ENCODE measurements around the gene C1orf50. TPM values are rescaled to one million over a fixed set of nuclear protein-coding genes. Genes with fewer than 3 reads are reported as not detected.
"Not testable (repeated sequence)": the region's sequence is repeated elsewhere in the genome, so short reads cannot be mapped to it uniquely, and the experiment has no call there.

C1orf50 gene
- total and polyA plus RNA-seq, 10 donors: 1.5 to 9.8 (median 4.5) TPM

GRCh38 chr1:42723511-42723910 is 43.5 kb upstream of the C1orf50 start:
- H3K36me3 ChIP-seq: peaks cover 0 to 7% (median 0%) of the 10 kb centered on the region in 6 donors
- DNase-seq: no peak
- no peak overlapping the region for H3K4me3 ChIP-seq
- no peaks in the 10 kb centered on the region for H3K9me3 ChIP-seq
- 76 to 87% (median 83%) methylated on average over 6 of the region's 6 CpGs for WGBS, 5 donors
- H3K27ac ChIP-seq: no peak overlapping the region
- no peak for TF ChIP-seq POLR2A (IDR thresholded peaks at IDR 0.05)
- no peak for TF ChIP-seq POLR2AphosphoS5 (IDR thresholded peaks at IDR 0.05)
- no peak for TF ChIP-seq CTCF (IDR thresholded peaks at IDR 0.05 in 8 of 11, conservative IDR thresholded peaks at IDR 0.05 in 3 of 11)
- intact Hi-C loops (cut with DNase I; ENCODE audit: low total_unique reads): no loop called here
- no peaks in the 10 kb centered on the region for H3K27me3 ChIP-seq (replicated peaks in 1 of 7)
- H3K4me1 ChIP-seq: no peaks in the 10 kb centered on the region

- H3K4me3 ChIP-seq; H3K27me3 ChIP-seq (replicated peaks in 1 of 7); H3K36me3 ChIP-seq; H3K27ac ChIP-seq; DNase-seq; H3K4me1 ChIP-seq; H3K9me3 ChIP-seq; intact Hi-C loops (cut with DNase I; ENCODE audit: low total_unique reads): not testable (repeated sequence)
- 92 to 99% (median 98%) methylated on average over 4 of the region's 4 CpGs for WGBS, 5 donors
These were observed 41.2 kb upstream of the C1orf50 start for GRCh38 chr1:42725820-42726219.

GRCh38 chr1:42730002-42730401 is 37.0 kb upstream of the C1orf50 start:
- H3K27ac ChIP-seq: no peak overlapping the region
- WGBS, 5 donors: 88 to 91% (median 90%) methylated on average over 3 of the region's 3 CpGs
- H3K27me3 ChIP-seq (replicated peaks in 1 of 7): no peaks in the 10 kb centered on the region
- no peaks in the 10 kb centered on the region for H3K36me3 ChIP-seq
- DNase-seq: no peak
- intact Hi-C loops (cut with DNase I; ENCODE audit: low total_unique reads): no loop called here
- no peaks in the 10 kb centered on the region for H3K4me1 ChIP-seq
- H3K4me3 ChIP-seq: no peak overlapping the region
- H3K9me3 ChIP-seq: no peaks in the 10 kb centered on the region
- TF ChIP-seq POLR2A (IDR thresholded peaks at IDR 0.05): no peak
- TF ChIP-seq CTCF (IDR thresholded peaks at IDR 0.05 in 8 of 11, conservative IDR thresholded peaks at IDR 0.05 in 3 of 11): no peak
- no peak for TF ChIP-seq POLR2AphosphoS5 (IDR thresholded peaks at IDR 0.05)

- H3K36me3 ChIP-seq: no peaks in the 10 kb centered on the region
- H3K9me3 ChIP-seq: no peaks in the 10 kb centered on the region
- TF ChIP-seq CTCF (IDR thresholded peaks at IDR 0.05 in 8 of 11, conservative IDR thresholded peaks at IDR 0.05 in 3 of 11): no peak
- no peak for TF ChIP-seq POLR2AphosphoS5 (IDR thresholded peaks at IDR 0.05)
- no peak for TF ChIP-seq POLR2A (IDR thresholded peaks at IDR 0.05)
- WGBS, 5 donors: 46 to 75% (median 68%) methylated on average over 4 of the region's 4 CpGs
- DNase-seq: no peak
- intact Hi-C loops (cut with DNase I; ENCODE audit: low total_unique reads): no loop called here
- peaks cover 0 to 1% (median 0%) of the 10 kb centered on the region in 6 donors for H3K4me1 ChIP-seq
- H3K27me3 ChIP-seq (replicated peaks in 1 of 7): no peaks in the 10 kb centered on the region
- no peak overlapping the region for H3K4me3 ChIP-seq
- H3K27ac ChIP-seq: no peak overlapping the region
These were observed 36.1 kb upstream of the C1orf50 start for GRCh38 chr1:42730988-42731387.

DNA sequence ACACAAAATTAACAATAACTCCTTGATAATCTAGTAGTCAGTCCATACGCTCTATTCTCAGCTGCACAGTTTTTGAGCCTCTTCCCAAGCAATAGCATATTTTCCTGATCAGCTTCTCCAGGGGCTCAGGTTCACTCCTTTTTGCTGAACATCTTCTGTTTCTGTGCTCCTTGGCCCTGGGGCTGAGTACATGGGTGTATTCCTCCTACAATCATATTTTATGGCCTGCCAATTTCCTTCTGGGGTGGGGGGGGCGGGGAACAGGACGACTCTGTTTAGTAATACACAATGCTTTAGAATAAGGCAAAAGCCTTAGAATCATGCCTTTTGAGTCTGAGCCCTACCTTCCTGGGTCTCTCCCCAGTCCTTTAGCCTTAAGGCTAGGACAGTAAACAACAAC is 35.5 kb upstream of the C1orf50 start:
- DNase-seq: no peak
- 81 to 94% (median 88%) methylated on average over 3 of the region's 3 CpGs for WGBS, 5 donors

More for the DNA sequence above, 35.5 kb upstream of the C1orf50 start:
- Histone ChIP-seq H3K36me3 (no peaks in the 10 kb centered on the region), H3K9me3 (no peaks in the 10 kb centered on the region), H3K4me1 (peaks cover 0 to 6% (median 2%) of the 10 kb centered on the region in 6 donors), H3K4me3 (no peak overlapping the region), H3K27ac (no peak overlapping the region), H3K27me3 (replicated peaks in 1 of 7) (no peaks in the 10 kb centered on the region)
- intact Hi-C loops (cut with DNase I; ENCODE audit: low total_unique reads): no loop called here
- no peak for TF ChIP-seq POLR2AphosphoS5 (IDR thresholded peaks at IDR 0.05)
- no peak for TF ChIP-seq CTCF (IDR thresholded peaks at IDR 0.05 in 8 of 11, conservative IDR thresholded peaks at IDR 0.05 in 3 of 11)
- no peak for TF ChIP-seq POLR2A (IDR thresholded peaks at IDR 0.05)
